MM.1S (cell line): ENCODE results near the gene ARHGEF12.

Experiments used
- DNase-seq: peaks from one replicate; pipeline ENCODE4 v3.0.0-alpha.2; 2015
- H2AFZ ChIP-seq: fragments of 300-600 bp; sonication (generic); 2 replicates; pipeline ENCODE4 v1.6.0; 2016; ENCODE audit warnings: antibody characterized with exemption, low read length
- H3F3A ChIP-seq: fragments of 300-600 bp; sonication (generic); 2 replicates; pipeline ENCODE4 v1.6.1; 2016; ENCODE audit warnings: mild to moderate bottlenecking, antibody characterized with exemption, low read length, moderate library complexity, mixed read lengths; ENCODE audit not compliant: insufficient read depth
- H3K27ac ChIP-seq: fragments of 300-600 bp; sonication (generic); 2 replicates; pipeline ENCODE4 v1.5.1; 2016; ENCODE audit warnings: mild to moderate bottlenecking, low read length
- H3K27me3 ChIP-seq: fragments of 300-600 bp; sonication (generic); replicated peaks from 2 replicates; pipeline ENCODE4 v1.6.0; 2016; ENCODE audit warnings: low read length; ENCODE audit not compliant: insufficient read depth
- H3K36me3 ChIP-seq: fragments of 300-600 bp; sonication (generic); replicated peaks from 2 replicates; pipeline ENCODE4 v1.6.1; 2016; ENCODE audit warnings: mild to moderate bottlenecking, low read length, mixed read lengths; ENCODE audit not compliant: insufficient read depth
- H3K4me1 ChIP-seq: fragments of 300-600 bp; sonication (generic); 2 replicates; pipeline ENCODE4 v1.6.1; 2016; ENCODE audit warnings: low read length, mixed read lengths
- H3K4me2 ChIP-seq: fragments of 300-600 bp; sonication (generic); 2 replicates; pipeline ENCODE4 v1.6.0; 2016; ENCODE audit warnings: low read depth, low read length
- H3K4me3 ChIP-seq: fragments of 300-600 bp; sonication (generic); 2 replicates; pipeline ENCODE4 v1.5.1; 2016; ENCODE audit warnings: low read length, mixed read lengths
- H3K79me2 ChIP-seq: fragments of 300-600 bp; sonication (generic); 2 replicates; pipeline ENCODE4 v1.6.1; 2016; ENCODE audit warnings: mixed run types, low read length, mixed read lengths
- H3K9ac ChIP-seq: fragments of 300-600 bp; sonication (generic); 2 replicates; pipeline ENCODE4 v1.6.1; 2016; ENCODE audit warnings: low read length, mixed read lengths
- H3K9me2 ChIP-seq: fragments of 300-600 bp; sonication (generic); replicated peaks from 2 replicates; pipeline ENCODE4 v1.6.1; 2016; ENCODE audit warnings: mild to moderate bottlenecking, low read length, mixed read lengths; ENCODE audit not compliant: insufficient read depth
- H3K9me3 ChIP-seq: fragments of 300-600 bp; sonication (generic); replicated peaks from 2 replicates; pipeline ENCODE4 v1.6.1; 2016; ENCODE audit warnings: mild to moderate bottlenecking, low read length, mixed read lengths; ENCODE audit not compliant: insufficient read depth
- H4K20me1 ChIP-seq: fragments of 300-600 bp; sonication (generic); 2 replicates; pipeline ENCODE4 v1.6.1; 2016; ENCODE audit warnings: mild to moderate bottlenecking, low read length, moderate library complexity, mixed read lengths; ENCODE audit not compliant: insufficient read depth
- EZH2 ChIP-seq: fragments of 300-600 bp; sonication (generic); optimal IDR thresholded peaks from 2 replicates; pipeline ENCODE3; 2017; ENCODE audit warnings: low read depth, mild to moderate bottlenecking, antibody characterized with exemption, low read length, mixed read lengths
- EZH2phosphoT487 ChIP-seq: fragments of 300-600 bp; sonication (generic); IDR thresholded peaks from 2 replicates; pipeline ENCODE4 v1.6.1; 2018; ENCODE audit warnings: antibody characterized with exemption, low read length
- TF ChIP-seq, protein P1 (sequence below): fragments of 300-600 bp; sonication (generic); IDR thresholded peaks from 2 replicates; pipeline ENCODE4 v1.5.1; 2016; ENCODE audit warnings: antibody characterized with exemption, low read length, mixed read lengths

Gene ARHGEF12

DNA sequence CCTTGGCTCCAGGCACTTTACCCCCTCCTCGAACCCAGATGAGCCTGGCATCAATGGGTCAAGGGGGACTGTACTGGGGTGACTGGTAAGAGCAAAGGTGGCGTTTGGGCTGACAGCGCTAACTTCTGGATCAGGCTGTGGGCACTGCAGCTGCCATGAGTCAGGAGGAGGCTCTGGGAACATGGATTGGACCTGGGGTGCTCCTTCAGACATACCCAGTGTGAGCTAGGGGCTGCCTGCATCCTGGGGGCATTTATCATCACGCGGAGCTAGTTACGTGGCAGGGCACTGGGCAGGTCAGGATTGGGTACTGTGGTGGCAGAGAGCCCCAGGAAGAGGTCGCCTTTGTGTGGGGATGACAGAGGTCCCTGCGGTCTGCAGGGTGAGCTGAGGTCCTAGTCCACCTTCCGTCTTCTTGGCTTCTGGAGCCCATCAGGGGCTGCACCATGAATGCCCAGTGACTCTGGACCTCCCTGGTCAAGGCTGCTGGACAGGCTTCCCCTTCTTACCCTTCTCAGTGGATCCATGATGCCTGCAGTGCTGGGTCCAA, 188.4 kb downstream of the ARHGEF12 start:
- Histone ChIP-seq H3K27ac (no peak overlapping the region), H3K4me1 (no peaks in the 10 kb centered on the region), H3K4me2 (no peak overlapping the region), H3K79me2 (no peaks in the 10 kb centered on the region), H3K27me3 (no peaks in the 10 kb centered on the region), H4K20me1 (no peaks in the 10 kb centered on the region), H2AFZ (no peak overlapping the region), H3K9ac (no peak overlapping the region), H3F3A (no peaks in the 10 kb centered on the region), H3K4me3 (no peak overlapping the region), H3K9me3 (no peaks in the 10 kb centered on the region), H3K9me2 (no peaks in the 10 kb centered on the region), H3K36me3 (no peaks in the 10 kb centered on the region)
- no peak for DNase-seq
- TF ChIP-seq EZH2 (no peak), EZH2phosphoT487 (no peak)
- TF ChIP-seq, protein P1, sequence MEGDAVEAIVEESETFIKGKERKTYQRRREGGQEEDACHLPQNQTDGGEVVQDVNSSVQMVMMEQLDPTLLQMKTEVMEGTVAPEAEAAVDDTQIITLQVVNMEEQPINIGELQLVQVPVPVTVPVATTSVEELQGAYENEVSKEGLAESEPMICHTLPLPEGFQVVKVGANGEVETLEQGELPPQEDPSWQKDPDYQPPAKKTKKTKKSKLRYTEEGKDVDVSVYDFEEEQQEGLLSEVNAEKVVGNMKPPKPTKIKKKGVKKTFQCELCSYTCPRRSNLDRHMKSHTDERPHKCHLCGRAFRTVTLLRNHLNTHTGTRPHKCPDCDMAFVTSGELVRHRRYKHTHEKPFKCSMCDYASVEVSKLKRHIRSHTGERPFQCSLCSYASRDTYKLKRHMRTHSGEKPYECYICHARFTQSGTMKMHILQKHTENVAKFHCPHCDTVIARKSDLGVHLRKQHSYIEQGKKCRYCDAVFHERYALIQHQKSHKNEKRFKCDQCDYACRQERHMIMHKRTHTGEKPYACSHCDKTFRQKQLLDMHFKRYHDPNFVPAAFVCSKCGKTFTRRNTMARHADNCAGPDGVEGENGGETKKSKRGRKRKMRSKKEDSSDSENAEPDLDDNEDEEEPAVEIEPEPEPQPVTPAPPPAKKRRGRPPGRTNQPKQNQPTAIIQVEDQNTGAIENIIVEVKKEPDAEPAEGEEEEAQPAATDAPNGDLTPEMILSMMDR, result no peak

DNA sequence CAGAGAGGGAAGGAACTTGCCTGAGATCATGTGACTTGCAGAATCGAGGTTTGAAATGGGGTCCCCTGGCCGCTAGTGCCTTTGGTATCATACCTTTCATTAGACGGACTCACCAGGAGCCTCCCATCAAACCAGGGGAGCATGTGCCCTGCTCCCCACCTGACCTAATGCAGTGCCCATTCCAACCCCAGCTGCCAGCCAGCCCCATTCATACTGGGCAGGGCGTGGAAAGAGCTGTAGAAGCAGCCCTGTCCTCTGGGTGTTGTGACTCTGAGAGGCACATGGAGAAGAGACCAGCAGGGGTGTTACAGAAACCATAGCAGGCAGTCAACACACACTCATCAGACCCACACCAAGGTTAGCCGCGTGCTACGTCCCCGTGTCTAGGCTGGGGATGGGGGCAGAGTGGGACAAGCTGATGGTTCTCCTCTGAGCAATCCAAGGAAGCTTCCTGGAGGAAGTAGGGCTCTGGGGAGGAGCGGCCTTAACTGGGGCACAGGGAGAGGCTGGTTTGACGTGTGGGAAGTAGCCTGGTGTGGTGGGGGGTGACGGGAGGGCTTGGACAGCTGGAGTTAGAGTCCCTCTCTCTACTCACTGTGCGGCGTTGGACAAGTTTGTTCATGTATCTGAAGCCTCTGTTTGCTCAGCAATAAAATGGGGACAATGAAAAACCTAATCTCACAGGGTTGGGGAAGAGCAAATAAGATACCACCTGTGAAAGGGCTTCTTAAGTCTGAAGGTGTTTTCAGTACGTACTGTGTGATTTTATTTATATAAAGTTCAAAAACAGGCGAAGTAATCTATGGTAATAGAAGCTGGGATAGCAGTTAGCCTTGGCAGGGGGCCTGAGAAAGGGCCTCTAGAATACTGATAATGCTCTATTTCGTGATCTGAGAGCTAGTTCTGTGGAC, 189.3 kb downstream of the ARHGEF12 start:
- no peaks in the 10 kb centered on the region for H4K20me1 ChIP-seq
- TF ChIP-seq EZH2, result no peak
- TF ChIP-seq, protein P1, result no peak
- no peak overlapping the region for H3K27ac ChIP-seq
- no peaks in the 10 kb centered on the region for H3K9me2 ChIP-seq
- H3K9me3 ChIP-seq, result no peaks in the 10 kb centered on the region
- H3K79me2 ChIP-seq, result no peaks in the 10 kb centered on the region
- no peaks in the 10 kb centered on the region for H3K4me1 ChIP-seq
- no peak overlapping the region for H2AFZ ChIP-seq
- no peak for DNase-seq
- H3K4me3 ChIP-seq, result no peak overlapping the region
- H3K9ac ChIP-seq, result no peak overlapping the region
- H3K36me3 ChIP-seq, result no peaks in the 10 kb centered on the region
- H3K27me3 ChIP-seq, result no peaks in the 10 kb centered on the region
- no peak overlapping the region for H3K4me2 ChIP-seq
- H3F3A ChIP-seq, result no peaks in the 10 kb centered on the region

DNA sequence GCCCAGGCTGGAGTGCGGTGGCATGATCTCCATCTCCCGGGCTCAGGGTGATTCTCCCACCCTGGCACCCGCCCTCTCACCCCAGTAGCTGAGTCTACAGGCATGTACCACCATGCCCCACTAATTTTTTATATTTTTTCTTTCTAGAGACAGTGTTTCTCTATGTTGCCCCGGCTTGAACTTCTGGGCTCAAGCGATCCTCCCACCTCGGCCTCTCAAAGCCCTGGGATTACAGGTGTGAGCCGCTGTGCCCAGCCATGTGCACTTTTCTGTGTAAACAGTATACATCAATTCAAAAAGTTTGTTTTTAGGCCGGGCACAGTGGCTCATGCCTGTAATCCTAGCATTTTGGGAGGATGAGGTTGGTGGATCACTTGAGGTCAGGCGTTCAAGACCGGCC, 190.0 kb downstream of the ARHGEF12 start:
- Histone ChIP-seq H3K9ac (no peak overlapping the region), H4K20me1 (no peaks in the 10 kb centered on the region), H3K4me2 (no peak overlapping the region), H3K4me3 (no peak overlapping the region), H3F3A (no peaks in the 10 kb centered on the region), H3K9me3 (no peaks in the 10 kb centered on the region), H3K79me2 (no peaks in the 10 kb centered on the region), H3K9me2 (no peaks in the 10 kb centered on the region), H3K36me3 (no peaks in the 10 kb centered on the region), H3K27ac (no peak overlapping the region), H3K27me3 (no peaks in the 10 kb centered on the region), H2AFZ (no peak overlapping the region), H3K4me1 (no peaks in the 10 kb centered on the region)
- TF ChIP-seq, protein P1, result no peak
- no peak for TF ChIP-seq EZH2
- no peak for TF ChIP-seq EZH2phosphoT487
- DNase-seq, result no peak
